ENCODE measurements around the gene DCPS.
"Not testable (repeated sequence)": the region's sequence is repeated elsewhere in the genome, so short reads cannot be mapped to it uniquely, and the experiment has no call there.

Gene DCPS

DNA sequence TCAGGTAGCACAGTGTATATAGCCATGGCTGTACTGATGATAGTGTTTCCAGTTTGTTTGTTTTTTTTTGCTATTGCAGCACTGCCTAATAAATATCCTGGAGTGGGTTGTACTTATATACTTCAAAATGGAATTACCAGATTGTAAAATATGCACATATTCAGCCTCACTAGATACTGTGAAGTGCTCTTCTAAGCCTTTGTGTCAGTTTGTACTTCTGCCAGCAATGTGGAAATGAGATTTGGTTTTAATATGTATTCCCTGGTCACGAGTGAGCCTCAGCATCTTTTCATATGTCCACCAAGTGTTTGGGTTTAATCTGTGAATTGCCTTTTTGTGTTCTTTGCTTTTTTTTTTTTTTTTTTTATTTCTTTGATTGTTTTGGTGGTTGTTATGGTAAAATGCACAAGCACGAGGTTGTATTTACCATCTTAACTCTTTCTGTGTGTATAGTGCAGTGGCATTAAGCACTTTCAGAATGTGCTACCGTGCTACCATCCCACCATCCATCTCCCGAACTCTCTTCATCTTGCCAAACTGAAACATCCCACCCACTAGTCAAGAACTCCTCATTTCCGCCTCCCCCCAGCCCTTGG lies 86.5 kb downstream of the DCPS start:
- no peak for DNase-seq

GRCh38 chr11:126391286-126391954 lies 87.6 kb downstream of the DCPS start:
- no peak for DNase-seq

DNA sequence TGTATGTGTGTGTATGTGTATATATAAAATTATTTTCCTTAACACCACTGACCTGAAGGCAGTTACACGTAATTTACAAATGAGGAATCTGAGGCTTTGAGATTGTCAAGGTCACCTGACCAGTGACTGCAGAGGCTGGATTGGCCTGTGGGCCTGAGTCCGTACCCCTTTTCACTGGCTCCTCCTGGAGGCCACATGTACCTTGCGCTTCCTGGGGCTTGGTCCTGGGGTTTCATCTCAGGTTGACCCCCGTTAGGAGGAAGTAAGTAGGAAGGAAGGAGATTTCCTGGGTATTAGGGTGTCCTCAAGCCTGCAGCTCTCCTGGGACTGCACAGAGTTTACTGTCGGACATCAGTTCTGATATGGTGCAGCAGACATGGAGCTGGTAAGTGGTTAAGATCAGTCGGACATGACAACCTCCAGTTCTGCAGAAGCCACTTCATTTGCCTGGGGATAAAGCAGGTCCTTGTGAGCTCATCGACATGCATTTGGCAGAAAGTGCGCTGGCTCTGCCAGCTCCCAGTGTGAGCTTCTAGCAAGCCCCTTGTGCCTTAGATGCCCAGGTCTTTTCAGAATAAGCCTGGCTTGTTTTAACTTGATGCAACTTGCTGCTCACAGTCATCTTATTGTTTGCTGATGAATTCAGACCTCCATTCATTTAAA lies 88.2 kb downstream of the DCPS start:
- DNase-seq, result peak; percentile 24

GRCh38 chr11:126392633-126393013 lies 88.8 kb downstream of the DCPS start:
- DNase-seq, result no peak

DNA sequence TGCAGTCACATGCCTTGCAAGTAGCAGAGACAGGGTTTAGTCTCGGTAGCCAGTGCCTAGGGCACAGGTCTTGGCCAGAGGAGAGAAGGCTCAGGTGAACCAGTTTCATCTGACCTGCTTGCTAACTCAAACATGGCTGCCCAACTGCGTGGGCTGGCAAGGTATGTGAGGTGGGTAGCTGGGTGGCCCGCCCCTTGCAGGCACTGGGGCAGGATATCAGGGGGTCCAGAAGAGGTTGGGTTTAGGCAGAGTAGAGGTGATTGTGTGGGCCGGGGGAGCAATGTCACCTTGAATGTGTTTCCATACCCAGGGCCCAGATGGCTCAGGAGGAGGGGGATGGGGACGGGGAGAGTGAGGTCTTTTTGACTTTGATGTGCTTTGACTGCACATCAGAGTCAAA lies 89.3 kb downstream of the DCPS start:
- DNase-seq, result no peak

DNA sequence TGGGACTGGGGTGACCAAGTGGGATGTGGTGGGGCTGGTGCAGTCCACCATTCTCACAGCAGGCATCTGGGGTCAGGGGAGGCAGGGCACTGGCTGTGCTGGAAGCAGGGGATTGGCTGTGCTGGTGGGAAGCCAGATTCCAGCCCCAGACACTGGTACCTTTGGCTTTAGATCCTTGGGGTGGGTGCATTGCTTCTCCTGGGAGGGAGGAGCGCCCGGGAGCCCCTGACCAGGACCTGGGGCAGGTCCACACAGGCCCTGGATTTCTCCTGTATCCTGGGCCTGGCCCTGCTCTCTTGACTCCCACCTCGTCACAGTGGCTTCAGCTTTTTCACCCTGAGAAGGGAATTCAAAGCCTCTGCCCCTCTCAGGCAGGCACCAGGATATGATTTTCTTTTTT lies 90.2 kb downstream of the DCPS start:
- DNase-seq, result no peak

GRCh38 chr11:126394634-126395072 lies 90.8 kb downstream of the DCPS start:
- DNase-seq, result not testable (repeated sequence)
